Activated CD8-positive, alpha-beta memory T cell treated with anti-CD3 and anti-CD28 coated beads, Interleukin-2, amount 50 U/mL, for 4 hours (primary cell): ENCODE data around the gene HID1.
A peak's percentile ranks its signal among the peaks of the same experiment; 100 is the strongest.
"Not testable (repeated sequence)": the region's sequence is repeated elsewhere in the genome, so short reads cannot be mapped to it uniquely, and the experiment has no call there.

Source experiments
- DNase-seq: peaks from one replicate; pipeline ENCODE4 v3.0.0-alpha.2; 2020

Gene HID1

DNA sequence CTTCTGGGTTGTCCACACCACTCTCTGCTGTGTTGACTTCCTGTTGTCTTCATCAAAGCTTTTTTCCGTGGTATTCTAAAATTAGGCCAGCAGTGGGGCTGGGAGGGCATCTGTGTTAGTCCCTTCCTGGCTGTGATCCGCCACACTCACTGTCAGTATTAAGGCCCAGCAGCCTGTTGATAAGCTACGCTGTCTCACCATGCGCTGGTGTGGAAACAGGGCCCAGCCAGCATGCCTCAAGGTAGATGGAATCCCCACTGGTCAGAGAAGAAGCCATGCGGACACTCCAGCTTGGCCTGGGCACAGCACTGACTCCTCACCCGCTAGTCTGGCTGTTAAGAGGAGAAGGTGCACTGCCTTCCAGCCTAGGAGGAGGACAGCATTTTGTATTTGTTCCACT, 26.2 kb upstream of the HID1 start:
- no peak for DNase-seq

DNA sequence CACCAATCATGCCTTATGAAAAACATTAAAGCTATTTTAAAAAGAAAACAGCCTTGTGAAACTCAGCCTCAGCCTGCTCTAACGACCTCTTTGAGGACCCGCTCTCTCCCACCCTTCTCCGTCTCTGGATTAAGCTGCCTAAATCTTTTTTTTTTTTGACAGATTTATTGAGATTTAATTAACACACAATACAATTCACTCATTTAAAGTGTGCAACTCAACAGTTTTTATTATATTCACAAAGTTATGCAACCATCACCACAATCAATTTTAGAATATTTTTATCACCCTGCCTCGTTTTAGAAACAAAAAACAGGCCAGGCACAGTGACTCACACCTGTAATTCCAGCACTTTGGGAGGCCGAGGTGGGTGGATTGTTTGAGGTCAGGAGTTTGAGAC, 23.3 kb upstream of the HID1 start:
- DNase-seq: no peak

- no peak for DNase-seq
These were observed 21.9 kb upstream of the HID1 start for GRCh38 chr17:74994440-74994839.

DNA sequence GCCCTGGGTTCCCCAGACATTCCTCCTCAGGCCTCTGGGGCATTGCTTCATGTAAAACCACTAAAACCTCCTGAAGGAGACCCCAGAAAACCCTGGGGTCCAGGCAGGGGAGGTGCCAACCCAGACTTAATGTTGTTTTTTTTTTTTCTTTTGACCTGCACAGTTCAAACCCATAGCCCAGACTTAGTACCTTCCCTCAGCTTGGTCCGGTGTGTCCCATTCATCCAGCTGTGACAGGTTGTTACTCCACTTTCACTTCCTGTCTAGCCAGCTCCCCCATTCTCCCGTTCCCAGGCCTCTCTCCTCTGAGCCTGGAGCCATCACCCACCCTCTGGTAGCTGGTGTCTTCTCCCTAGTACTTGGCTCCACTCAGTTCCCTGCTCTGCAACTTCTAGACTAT, 19.7 kb upstream of the HID1 start:
- no peak for DNase-seq

DNA sequence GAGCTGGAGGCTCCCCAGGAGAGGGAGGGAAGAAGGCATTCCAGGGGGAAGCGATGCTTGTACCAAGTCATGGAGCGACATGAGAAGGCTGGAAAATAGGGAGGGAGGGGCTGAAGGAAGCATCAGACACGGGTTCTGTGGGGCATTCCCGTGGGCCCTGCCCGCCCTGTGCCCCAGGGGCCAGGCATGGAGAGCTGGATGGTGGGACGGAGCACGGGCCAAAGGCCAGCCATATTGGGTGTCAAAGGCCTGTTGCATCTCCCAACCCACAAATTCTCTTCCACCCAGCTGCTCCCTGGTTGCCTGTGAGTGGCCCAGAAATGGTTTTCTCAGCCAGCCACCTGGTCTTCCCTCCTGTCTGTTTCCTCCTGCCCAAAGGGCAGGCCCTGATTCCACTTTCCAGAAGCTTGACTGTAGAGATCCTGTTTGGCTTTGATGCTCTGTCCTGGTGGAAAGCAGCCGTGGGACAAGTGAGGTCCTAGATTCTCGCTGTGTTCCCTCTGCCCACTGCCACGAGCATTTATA, 18.1 kb upstream of the HID1 start:
- DNase-seq: no peak

- DNase-seq: no peak
These were observed 15.6 kb upstream of the HID1 start for GRCh38 chr17:74987909-74988711.

- peak; percentile 93 for DNase-seq
These were observed 14.9 kb upstream of the HID1 start, which contains the start of gene CDR2L for GRCh38 chr17:74987418-74987908. Gene CDR2L, plus strand, starts transcription at chr17:74987632. Its CDS starts 412 bp downstream, at chr17:74988044.

- DNase-seq: no peak
These were observed 13.6 kb upstream of the HID1 start for GRCh38 chr17:74986206-74986576.

DNA sequence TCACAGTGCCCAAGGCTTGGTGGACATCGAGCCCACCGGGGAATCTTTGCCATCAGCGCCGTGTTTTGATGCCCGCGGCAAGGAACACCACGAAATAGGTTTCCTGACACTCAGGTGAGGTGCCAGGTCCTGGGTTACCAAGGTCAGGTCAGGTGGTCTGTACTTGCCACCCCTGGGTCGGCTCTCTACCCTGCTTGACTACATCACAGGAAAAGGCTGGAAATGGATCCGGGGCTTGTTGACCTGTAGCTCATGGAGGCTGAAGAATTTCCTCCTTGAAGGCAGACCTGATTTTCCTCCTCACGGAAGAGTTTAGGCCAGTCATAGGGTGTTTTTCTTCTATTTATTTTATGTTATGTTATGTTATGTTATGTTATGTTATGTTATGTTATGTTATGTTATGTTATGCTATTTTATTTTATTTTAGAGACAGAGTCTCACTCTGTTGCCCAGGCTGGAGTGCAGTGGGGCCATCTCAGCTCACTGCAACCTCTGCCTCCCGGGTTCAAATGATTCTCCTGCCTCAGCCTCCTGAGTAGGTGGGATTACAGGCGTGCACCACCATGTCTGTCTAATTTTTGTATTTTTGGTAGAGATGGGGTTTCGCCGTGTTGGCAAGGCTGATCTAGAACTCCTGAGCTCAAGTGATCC, 10.2 kb upstream of the HID1 start:
- not testable (repeated sequence) for DNase-seq

GRCh38 chr17:74981979-74982662, 9.6 kb upstream of the HID1 start:
- DNase-seq: peak; percentile 72

GRCh38 chr17:74981318-74981978, 8.9 kb upstream of the HID1 start:
- DNase-seq: no peak

DNA sequence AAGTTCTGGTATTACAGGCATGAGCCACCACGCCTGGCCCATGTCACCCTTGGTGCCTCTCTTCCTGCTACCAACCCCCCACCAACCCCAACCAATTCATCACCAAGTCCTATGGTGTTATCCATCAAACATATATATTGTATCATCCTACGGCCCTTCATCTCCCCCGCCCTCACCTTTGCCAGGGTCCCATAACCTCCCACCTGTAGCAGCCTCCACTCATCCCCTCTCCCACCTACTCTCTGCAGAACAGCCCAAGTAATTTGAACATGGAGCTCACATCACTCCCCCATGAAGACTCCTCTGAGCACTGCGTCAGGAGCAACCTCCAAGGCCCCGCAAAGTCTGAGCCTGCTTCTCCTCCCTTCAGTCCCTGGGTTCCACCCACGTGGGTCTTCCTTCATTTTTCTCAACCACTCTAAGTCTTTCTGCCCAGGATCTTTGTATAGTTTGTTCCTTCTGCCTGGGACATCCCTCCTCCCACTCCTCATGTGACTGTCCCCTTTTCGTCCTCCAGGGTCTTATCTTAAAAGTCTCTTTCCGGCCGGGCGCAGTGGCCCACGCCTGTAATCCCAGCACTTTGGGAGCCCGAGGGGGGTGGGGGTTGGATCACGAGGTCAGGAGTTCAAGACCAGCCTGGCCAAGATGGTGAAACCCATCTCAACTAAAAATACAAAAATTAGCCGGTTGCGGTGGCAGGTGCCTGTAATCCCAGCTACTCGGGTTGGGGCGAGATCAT, 7.0 kb upstream of the HID1 start:
- DNase-seq: no peak

- no peak for DNase-seq
These were observed 5.7 kb upstream of the HID1 start for GRCh38 chr17:74978240-74978639.

- no peak for DNase-seq
These were observed 5.2 kb upstream of the HID1 start for GRCh38 chr17:74977802-74978201.

DNA sequence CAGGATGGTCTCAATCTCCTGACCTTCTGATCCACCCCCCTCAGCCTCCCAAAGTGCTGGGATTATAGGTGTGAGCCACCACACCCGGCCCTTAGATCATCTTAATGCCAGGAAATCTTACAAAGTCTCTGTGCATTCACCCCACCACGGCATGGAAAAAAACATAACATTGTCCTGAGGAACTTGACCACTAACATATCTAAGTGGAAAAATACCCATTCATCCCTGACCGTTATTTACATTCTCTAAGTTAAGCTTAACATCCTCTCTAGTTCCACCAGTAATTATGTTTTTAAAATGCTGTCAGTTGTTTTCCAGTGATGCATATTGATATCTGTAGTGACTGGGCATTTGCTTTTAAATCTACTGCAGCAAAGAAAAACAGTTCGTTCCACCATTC, 3.4 kb upstream of the HID1 start:
- no peak for DNase-seq

- no peak for DNase-seq
These were observed 392 bp upstream of the HID1 start for GRCh38 chr17:74972973-74973328.

GRCh38 chr17:74971842-74972106, 785 bp downstream of the HID1 start:
- DNase-seq: no peak

- DNase-seq: no peak
These were observed 1.3 kb downstream of the HID1 start for GRCh38 chr17:74971069-74971841.

DNA sequence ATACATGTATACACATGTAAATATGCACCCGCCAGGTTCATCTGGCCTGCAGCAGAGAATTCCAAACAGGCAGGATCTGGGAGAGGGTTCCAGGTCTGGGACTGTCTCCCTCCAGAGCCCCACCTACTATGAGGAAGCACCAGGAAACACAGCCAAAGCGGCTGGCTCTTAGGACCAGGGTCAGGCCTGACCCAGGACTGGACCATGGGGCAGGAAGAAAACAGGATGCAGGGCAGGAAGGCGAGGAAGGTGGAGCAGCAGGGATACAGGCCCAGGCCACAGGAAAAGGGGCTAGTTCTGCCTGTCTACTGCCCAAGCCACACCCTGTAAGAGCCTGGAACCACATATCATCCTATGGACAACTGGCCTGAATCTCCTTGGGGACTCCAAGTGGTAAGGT, 2.2 kb downstream of the HID1 start:
- no peak for DNase-seq

- DNase-seq: not testable (repeated sequence)
These were observed 3.1 kb downstream of the HID1 start for GRCh38 chr17:74969501-74969900.

- no peak for DNase-seq
These were observed 4.2 kb downstream of the HID1 start for GRCh38 chr17:74968361-74968780.
